Embryonic facial prominence (tissue), 1 donor: ENCODE measurements around the gene NRIP1.

Experiments
- DNase-seq: peaks from one replicate; pipeline ENCODE4 v3.0.0-alpha.2; 2016; ENCODE audit errors: extremely low spot score

The NRIP1 gene

DNA sequence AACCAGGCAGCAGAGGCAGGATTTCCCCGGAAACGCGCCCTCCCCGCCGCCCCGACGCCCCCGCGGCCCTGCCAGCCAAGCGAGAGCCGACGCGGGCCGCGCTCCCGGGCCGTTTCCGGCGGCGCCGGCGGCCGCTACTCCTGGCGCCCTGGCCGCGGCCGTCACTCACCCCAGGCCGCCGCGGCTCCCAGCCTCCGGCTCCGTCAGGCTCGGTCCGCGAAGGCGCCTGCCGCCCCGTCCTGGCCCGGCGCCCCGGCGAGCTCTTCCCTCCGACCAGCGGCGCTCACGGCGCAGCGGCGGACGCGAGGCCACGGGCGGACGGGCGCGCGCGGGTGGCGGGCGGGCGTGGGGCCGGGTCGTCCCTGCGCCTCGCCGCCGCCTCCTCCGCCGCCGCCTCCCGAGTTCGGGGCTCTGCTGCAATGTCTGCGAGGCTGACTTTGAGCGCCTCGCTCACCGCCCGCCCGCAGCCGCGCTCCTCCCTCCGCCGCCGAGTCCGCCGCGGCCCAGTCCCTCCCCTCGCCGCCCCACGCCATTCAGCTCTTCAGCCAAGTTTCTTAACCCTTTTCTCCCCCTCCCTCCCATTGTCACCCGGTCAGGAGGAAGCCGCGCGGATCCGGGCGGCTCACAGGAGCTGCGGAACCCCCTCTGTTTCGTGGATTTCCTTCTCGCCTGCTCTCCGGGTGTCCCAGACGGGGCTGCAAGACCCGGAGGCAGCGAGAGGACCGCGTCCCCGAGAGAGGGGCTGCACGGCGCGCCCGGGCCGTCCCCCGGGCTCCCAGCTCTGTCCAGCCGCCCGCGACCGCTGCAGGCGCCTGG lies at the start of gene NRIP1:
NRIP1 (minus strand) TSS at position 425 of the 816 bp plus-strand sequence. CDS start 96,808 bp downstream, outside the sequence.
- peak; percentile 76 for DNase-seq

DNA sequence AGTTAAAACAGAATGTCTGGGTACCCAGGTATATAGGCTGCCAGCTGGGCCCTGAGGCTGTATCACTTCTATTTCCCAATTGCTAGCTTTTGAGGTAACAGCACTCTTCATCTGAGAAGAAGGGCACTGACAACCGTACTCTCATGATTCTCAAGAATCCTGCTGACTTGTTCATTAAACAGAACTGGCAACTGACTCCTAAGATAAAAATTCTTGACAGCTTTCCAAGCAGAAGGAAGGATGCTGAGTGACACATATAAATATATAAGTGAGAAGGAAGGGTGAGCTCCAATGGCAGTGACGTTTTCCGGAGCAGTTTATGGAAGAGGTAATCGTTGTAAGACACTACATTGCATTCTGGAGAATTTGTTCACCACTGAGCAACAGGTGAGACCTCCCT lies 48.1 kb upstream of the NRIP1 start:
- DNase-seq, result no peak

- DNase-seq, result no peak
Measured at GRCh38 chr21:15108801-15109200, 44.0 kb upstream of the NRIP1 start.

GRCh38 chr21:15104470-15104869 lies 39.7 kb upstream of the NRIP1 start:
- DNase-seq, result no peak

- no peak for DNase-seq
Measured at GRCh38 chr21:15098908-15099307, 34.1 kb upstream of the NRIP1 start.

DNA sequence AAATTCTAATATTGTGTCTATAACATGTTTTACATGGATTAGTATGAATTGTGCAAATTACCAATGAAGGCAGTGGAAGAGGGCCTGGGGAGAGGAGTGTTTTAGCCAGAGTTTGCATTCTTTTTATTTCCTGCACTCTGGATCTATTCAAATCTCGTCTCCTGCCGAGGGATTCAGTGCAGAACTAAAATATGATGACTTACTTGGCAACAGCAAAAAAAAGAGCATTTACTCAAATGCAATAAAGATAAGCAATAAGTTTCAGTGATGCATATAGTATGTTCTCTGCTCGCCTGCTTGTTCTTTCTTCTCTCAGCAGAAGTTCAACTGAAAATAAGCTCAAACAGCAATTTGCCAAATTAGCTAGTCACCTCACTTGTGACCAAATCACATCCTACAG lies 33.4 kb upstream of the NRIP1 start:
- no peak for DNase-seq

GRCh38 chr21:15097580-15097979 lies 32.8 kb upstream of the NRIP1 start:
- no peak for DNase-seq

GRCh38 chr21:15096146-15096545 lies 31.3 kb upstream of the NRIP1 start:
- DNase-seq, result no peak

DNA sequence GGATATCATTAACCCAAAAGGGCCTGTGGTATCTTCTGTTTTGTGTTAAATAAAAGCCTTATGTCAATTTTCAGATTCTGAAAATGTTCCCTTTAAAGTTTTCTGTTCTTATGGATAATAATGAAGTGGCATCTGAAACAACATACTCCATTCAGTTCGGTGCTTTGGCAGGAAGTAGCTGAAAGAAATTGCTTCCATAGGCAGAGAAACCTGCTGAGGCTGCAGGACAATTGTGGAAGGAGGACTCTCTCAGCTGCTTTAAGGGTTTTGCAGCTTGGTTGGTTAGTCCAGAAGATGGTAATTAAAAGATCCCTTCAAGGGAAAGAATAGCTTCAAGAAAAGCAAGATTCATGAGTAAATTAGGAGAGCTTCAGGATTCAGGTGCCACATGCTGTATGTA lies 30.5 kb upstream of the NRIP1 start:
- no peak for DNase-seq

DNA sequence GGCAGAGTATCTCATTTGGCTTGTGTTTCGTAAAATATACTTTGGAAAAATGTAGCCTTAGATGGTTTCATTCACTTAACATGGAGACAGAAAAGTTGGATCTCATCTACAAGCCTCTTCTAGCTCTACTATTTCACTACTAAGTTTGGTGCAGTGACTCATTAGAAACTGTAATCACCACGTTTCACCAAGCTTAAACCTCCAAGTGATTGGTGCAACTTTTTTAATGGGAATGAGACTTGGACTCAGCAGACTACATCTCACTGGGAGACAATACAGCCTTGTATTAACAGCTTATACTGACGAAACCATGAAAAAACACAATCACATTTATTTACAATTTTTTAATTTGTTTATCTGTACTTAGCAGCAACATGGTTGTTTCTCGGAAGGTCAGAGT lies 29.9 kb upstream of the NRIP1 start:
- no peak for DNase-seq

GRCh38 chr21:15093216-15093615 lies 28.4 kb upstream of the NRIP1 start:
- DNase-seq, result no peak

GRCh38 chr21:15092745-15093144 lies 27.9 kb upstream of the NRIP1 start:
- no peak for DNase-seq

- DNase-seq, result no peak
Measured at GRCh38 chr21:15090390-15090789, 25.6 kb upstream of the NRIP1 start.

DNA sequence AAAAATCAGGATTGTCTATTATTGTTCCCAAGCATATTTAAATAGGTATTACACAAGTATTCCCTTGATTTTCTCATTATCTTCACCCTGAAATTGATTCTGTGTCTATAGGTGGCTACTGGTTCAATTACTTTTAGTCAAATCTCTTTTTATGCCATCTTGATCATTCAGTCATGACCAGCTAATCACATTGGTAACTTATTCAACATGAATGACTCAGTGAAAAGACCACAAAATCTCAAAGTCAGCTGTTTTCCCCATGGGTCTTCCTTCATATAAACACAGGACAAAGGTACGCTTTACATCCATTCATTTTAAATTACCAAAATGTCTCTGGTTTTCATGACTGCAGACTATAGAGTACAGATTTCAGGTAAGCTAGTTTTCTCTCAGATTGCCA lies 23.7 kb upstream of the NRIP1 start:
- DNase-seq, result no peak

- DNase-seq, result no peak
Measured at GRCh38 chr21:15084668-15085067, 19.9 kb upstream of the NRIP1 start.

DNA sequence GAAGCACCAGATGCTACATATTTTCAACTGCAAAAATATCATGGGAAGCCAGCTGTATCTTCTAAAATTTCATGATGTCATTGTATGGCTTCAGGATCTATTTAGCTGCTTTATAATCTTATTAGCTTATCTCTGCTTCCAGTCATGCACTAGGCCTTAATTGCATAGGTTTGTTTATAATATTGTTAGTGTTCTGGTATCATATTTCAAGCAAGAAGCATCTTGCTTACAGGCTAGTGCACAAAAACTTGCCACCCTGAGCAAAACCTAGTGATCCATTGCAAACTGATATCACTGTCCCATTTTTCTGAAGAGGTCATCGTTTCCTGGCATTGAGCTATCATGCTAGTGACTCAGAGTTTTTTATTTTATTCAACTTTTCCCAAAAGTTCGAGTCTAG lies 15.7 kb upstream of the NRIP1 start:
- DNase-seq, result no peak

DNA sequence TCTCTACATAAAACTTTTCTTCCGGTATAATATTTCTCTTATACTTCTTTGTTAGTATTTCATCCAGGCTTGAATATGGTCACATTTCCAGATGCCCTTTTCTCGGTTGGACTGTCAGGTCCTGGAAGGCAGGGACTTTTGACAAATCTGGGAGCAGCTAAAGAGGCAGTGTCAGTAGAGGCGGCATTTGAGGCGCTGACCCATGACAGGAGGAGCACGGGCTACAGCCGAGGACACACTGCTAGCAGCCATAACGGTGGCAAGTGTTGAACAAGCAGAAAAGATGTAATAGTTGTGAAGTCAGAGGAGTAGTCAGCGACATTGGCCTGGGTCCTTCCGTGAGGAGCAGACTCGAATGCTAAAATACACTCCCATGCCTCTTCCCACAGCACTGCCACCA lies 14.5 kb upstream of the NRIP1 start:
- no peak for DNase-seq

- DNase-seq, result no peak
Measured at GRCh38 chr21:15078180-15078579, 13.4 kb upstream of the NRIP1 start.

DNA sequence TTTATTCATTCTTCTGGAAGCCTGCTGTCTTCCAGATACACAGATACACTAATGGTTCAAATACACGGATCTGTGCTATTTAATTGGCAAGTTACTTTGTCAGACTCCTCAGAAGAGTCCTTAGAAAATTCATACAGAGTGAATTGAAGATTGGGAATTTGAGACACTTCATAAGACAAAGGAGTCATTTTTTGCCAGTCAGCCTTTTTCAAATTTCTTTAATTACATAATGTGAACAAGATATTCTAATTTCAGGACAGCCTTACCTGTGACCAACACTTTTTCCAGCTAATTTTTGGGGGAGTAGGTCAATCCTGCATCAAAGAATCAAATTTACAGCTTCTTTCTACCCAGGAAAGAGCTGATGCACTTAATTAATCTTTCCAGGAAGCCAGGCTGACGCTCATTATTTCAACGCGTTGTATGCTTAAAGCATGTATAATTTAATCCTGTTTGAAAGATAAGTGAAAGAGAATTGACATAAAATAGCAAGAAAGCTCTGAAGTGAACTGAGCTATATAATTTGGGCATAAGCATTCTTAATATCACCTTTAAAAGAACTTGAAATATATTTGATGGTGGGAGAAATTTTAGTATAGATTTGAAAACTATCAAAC lies 12.8 kb upstream of the NRIP1 start:
- no peak for DNase-seq

GRCh38 chr21:15076730-15077129 lies 11.9 kb upstream of the NRIP1 start:
- no peak for DNase-seq

GRCh38 chr21:15071009-15071408 lies 6.2 kb upstream of the NRIP1 start:
- no peak for DNase-seq

DNA sequence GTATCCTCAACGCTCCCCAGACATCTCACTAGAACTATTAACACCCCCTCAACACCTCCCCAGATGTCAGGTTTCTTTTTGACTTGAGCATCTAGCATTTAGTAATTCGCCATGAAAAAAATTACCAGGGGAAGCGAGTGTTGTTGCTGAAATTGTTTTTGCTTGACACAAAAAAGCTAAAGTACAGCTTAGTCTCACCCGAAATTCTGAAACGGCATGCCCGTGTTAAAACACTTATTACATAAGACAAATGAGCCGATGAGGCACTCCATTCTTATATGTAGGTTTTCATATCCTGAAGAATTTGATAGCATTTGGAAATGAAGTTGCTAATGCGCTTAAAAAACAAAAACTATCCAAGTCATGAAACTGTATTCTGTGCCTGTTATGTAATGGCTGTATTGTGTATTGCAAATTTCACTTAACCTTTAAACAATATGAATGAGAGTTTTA lies 1.3 kb upstream of the NRIP1 start:
- no peak for DNase-seq

GRCh38 chr21:15065392-15066122 lies 757 bp upstream of the NRIP1 start:
- peak; percentile 72 for DNase-seq
